Lung (tissue), 12 donors: Measurements from ENCODE around the gene NUCB1. TPM values are rescaled to one million over a fixed set of nuclear protein-coding genes. Genes with fewer than 3 reads are reported as not detected.

Source experiments
- ATAC-seq: fragments of 200-7000 bp; cut with Tn5 transposase; one replicate; pipeline ENCODE4 v1.9.1; 2020; ENCODE audit warnings: moderate number of reproducible peaks; ENCODE audit not compliant: insufficient read depth, low FRiP score
- DNase-seq, 3 donors: peaks; one replicate each; pipeline ENCODE4 v3.0.0-alpha.2; 2013 to 2017
- H3K27ac ChIP-seq, 2 donors: one replicate each; pipeline ENCODE4 v1.5.1; 2013; ENCODE audit warnings: mild to moderate bottlenecking in 2 of 2, moderate library complexity in 2 of 2, control low read depth in 1 of 2, inconsistent platforms in 1 of 2, low read depth in 1 of 2, low read length in 1 of 2
- H3K27me3 ChIP-seq, 3 donors: one replicate each; pipeline ENCODE4 v1.5.1; 2013; ENCODE audit warnings: low read length in 2 of 3; ENCODE audit not compliant: control insufficient read depth in 3 of 3, insufficient read depth in 3 of 3
- H3K36me3 ChIP-seq, 4 donors: one replicate each; pipeline ENCODE4 v1.5.1; 2013; ENCODE audit warnings: low read length in 4 of 4, mild to moderate bottlenecking in 1 of 4, moderate library complexity in 1 of 4; ENCODE audit not compliant: control insufficient read depth in 4 of 4, insufficient read depth in 4 of 4
- H3K4me1 ChIP-seq, 5 donors: one replicate each; pipeline ENCODE4 v1.5.1; 2013; ENCODE audit warnings: low read length in 5 of 5, mild to moderate bottlenecking in 2 of 5, moderate library complexity in 1 of 5; ENCODE audit not compliant: control insufficient read depth in 5 of 5, insufficient read depth in 5 of 5
- H3K4me3 ChIP-seq: one replicate; pipeline ENCODE4 v1.5.1; 2013; ENCODE audit warnings: mild to moderate bottlenecking, control low read depth, moderate library complexity
- H3K9ac ChIP-seq, 2 donors: one replicate each; pipeline ENCODE4 v1.5.1; 2013; ENCODE audit warnings: low read length in 2 of 2, control low read depth in 1 of 2; ENCODE audit not compliant: insufficient read depth in 1 of 2
- H3K9me3 ChIP-seq, 4 donors: one replicate each; pipeline ENCODE4 v1.5.1; 2013; ENCODE audit warnings: low read length in 3 of 4, mild to moderate bottlenecking in 1 of 4, moderate library complexity in 1 of 4; ENCODE audit not compliant: control insufficient read depth in 4 of 4, insufficient read depth in 3 of 4
- WGBS, 2 donors: extraction: QIAGEN DNeasy Blood & Tissue Kit; methylation state at CpG; one replicate each; pipeline ENCODE4 v1.1.7; 2013; 5-methylcytosine and 5-hydroxymethylcytosine counted together
- polyA plus RNA-seq, 2 donors: library from polyadenylated mRNA; stranded (reverse); fragments of 200-250 nt; gene quantifications; one replicate each; pipeline ENCODE4 v1.2.1, GENCODE V29; 2013
- total RNA-seq, 2 donors: library from RNA; depleted of rRNA in 1 of 2; stranded (reverse); fragments of >200 nt in 1 of 2; gene quantifications; one replicate each; pipeline ENCODE4 v1.2.1, GENCODE V29; 2014 to 2021
- TF ChIP-seq, protein P1 (sequence below): IDR thresholded peaks from 2 replicates; pipeline ENCODE4 v1.5.1; 2012; ENCODE audit warnings: mild to moderate bottlenecking; ENCODE audit errors: control extremely low read depth, extremely low read depth
- donor health status: control.
- donor health status: control.
- donor health status: Bipolar disorder and iron deficiency.
- donor health status: healthy.
- donor health status: DM: yes; HTN: yes; CAD: no.

Gene NUCB1
- total and polyA plus RNA-seq, 4 donors, result 214 to 367 (median 354) TPM

DNA sequence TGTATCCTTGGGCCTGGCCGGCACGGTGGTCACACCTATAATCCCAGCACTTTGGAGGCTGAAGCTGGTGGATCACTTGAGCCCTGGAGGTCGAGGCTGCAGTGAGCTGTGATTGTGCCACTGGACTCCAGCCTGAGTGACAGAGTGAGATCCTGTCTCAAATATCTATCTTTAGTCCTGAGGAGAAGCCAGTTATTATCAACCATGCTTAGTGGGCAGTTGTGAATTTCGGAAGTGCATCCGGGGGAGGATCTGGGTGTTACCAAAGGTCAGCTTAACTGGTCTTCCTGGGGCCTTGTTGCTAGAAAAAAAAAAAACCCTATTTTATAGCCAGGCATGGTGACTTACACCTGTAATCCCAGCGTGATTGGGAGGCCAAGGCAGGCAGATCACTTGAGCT is 43.0 kb downstream of the NUCB1 start:
- Histone ChIP-seq H3K36me3 (no peaks in the 10 kb centered on the region), H3K4me3 (no peak overlapping the region), H3K4me1 (no peaks in the 10 kb centered on the region), H3K9ac (no peak overlapping the region), H3K27ac (no peak overlapping the region), H3K9me3 (peaks cover 0 to 10% (median 2%) of the 10 kb centered on the region in 4 donors), H3K27me3 (no peaks in the 10 kb centered on the region)
- DNase-seq (no peak), ATAC-seq (no peak)
- 93 to 97% methylated on average over 6 of the region's 6 CpGs for WGBS, 2 donors
- TF ChIP-seq, protein P1, sequence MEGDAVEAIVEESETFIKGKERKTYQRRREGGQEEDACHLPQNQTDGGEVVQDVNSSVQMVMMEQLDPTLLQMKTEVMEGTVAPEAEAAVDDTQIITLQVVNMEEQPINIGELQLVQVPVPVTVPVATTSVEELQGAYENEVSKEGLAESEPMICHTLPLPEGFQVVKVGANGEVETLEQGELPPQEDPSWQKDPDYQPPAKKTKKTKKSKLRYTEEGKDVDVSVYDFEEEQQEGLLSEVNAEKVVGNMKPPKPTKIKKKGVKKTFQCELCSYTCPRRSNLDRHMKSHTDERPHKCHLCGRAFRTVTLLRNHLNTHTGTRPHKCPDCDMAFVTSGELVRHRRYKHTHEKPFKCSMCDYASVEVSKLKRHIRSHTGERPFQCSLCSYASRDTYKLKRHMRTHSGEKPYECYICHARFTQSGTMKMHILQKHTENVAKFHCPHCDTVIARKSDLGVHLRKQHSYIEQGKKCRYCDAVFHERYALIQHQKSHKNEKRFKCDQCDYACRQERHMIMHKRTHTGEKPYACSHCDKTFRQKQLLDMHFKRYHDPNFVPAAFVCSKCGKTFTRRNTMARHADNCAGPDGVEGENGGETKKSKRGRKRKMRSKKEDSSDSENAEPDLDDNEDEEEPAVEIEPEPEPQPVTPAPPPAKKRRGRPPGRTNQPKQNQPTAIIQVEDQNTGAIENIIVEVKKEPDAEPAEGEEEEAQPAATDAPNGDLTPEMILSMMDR, result no peak

DNA sequence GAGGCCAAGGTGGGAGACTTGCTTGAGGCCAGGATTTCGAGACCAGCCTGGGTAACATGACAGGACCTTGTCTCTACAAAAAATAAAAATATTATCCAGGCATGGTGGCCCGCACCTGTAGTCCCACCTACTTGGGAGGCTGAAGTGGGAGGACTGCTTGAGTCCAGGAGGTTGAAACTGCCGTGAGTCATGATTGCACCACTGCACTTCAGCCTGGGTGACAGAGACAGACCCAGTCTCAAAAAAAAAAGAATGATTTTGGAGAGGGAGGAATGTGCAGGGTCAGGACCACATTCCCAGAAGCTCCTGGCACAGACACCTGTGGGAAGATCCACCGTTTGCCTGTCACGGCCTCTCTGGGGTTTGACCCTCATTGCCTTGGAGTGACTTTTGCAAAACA is 45.3 kb downstream of the NUCB1 start:
- Histone ChIP-seq H3K4me1 (peaks cover 0 to 2% (median 0%) of the 10 kb centered on the region in 5 donors), H3K9ac (no peak overlapping the region), H3K27me3 (no peaks in the 10 kb centered on the region), H3K4me3 (no peak overlapping the region), H3K27ac (no peak overlapping the region), H3K36me3 (no peaks in the 10 kb centered on the region), H3K9me3 (peaks cover 0 to 10% (median 2%) of the 10 kb centered on the region in 4 donors)
- DNase-seq, result no peak
- TF ChIP-seq, protein P1, result no peak
- 85 to 90% methylated on average over 5 of the region's 5 CpGs for WGBS, 2 donors
- ATAC-seq, result no peak

DNA sequence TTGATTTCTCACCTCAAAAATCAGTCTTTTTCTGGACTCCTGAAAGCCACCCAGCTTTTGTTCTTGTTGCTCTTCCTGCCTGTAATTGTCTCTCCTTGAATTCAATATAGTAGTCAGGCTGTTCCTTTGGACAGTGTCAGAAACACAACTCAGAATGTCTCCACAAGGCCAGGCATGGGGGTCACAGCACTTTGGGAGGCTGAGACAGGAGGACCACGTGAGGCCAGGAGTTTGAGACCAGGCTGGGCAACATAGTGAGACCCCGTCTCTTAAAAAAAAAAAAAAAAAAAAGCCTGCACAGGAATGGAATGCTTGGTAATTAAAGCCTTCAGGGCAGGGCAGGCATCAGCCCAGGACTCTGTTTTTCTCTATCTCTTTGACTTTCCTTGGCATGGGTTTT is 45.7 kb downstream of the NUCB1 start:
- no peak for ATAC-seq
- no peak overlapping the region for H3K9ac ChIP-seq
- H3K27me3 ChIP-seq, result no peaks in the 10 kb centered on the region
- TF ChIP-seq, protein P1, result no peak
- 87 to 89% methylated on average over 2 of the region's 2 CpGs for WGBS, 2 donors
- peaks cover 0 to 2% (median 0%) of the 10 kb centered on the region in 5 donors for H3K4me1 ChIP-seq
- H3K9me3 ChIP-seq, result peaks cover 0 to 6% (median 2%) of the 10 kb centered on the region in 4 donors
- H3K4me3 ChIP-seq, result no peak overlapping the region
- DNase-seq, result no peak
- no peak overlapping the region for H3K27ac ChIP-seq
- no peaks in the 10 kb centered on the region for H3K36me3 ChIP-seq
